Mesendoderm (in vitro differentiated cells): ENCODE measurements around the gene ALOX15B. TPM values are rescaled to one million over a fixed set of nuclear protein-coding genes. Genes with fewer than 3 reads are reported as not detected.

Experiments
- DNase-seq: peaks from one replicate; pipeline ENCODE4 v3.0.0; 2013
- H2AK5ac ChIP-seq: 2 replicates; pipeline ENCODE4 v1.6.1; 2013; ENCODE audit warnings: low read length, inconsistent platforms
- H2BK120ac ChIP-seq: 2 replicates; pipeline ENCODE4 v1.6.1; 2013; ENCODE audit warnings: low read depth, mild to moderate bottlenecking, low read length, moderate library complexity, mixed read lengths
- H2BK15ac ChIP-seq: replicated peaks from 2 replicates; pipeline ENCODE4 v1.6.1; 2013; ENCODE audit warnings: low read depth, mild to moderate bottlenecking, moderate library complexity
- H2BK5ac ChIP-seq: 2 replicates; pipeline ENCODE4 v1.6.1; 2013; ENCODE audit warnings: low read length, inconsistent platforms
- H3K18ac ChIP-seq: 2 replicates; pipeline ENCODE4 v1.6.1; 2013; ENCODE audit warnings: mild to moderate bottlenecking, low read length, mixed read lengths
- H3K23ac ChIP-seq: one replicate; pipeline ENCODE4 v1.6.1; 2013; ENCODE audit warnings: low read length
- H3K27ac ChIP-seq: 2 replicates; pipeline ENCODE4 v1.5.1; 2013; ENCODE audit warnings: low read depth, mild to moderate bottlenecking, inconsistent platforms, low read length, moderate library complexity
- H3K27me3 ChIP-seq: 2 replicates; pipeline ENCODE4 v1.6.1; 2013; ENCODE audit warnings: low read length, control low read depth, mild to moderate bottlenecking, inconsistent platforms; ENCODE audit not compliant: insufficient read depth, poor library complexity
- H3K36me3 ChIP-seq: 2 replicates; pipeline ENCODE4 v1.6.1; 2013; ENCODE audit warnings: low read length, inconsistent platforms; ENCODE audit not compliant: control insufficient read depth, insufficient read depth
- H3K4ac ChIP-seq: one replicate; pipeline ENCODE4 v1.6.1; 2013; ENCODE audit warnings: low read depth, mild to moderate bottlenecking, low read length, moderate library complexity
- H3K4me1 ChIP-seq: 2 replicates; pipeline ENCODE4 v1.6.1; 2013; ENCODE audit warnings: low read depth, low read length, inconsistent platforms; ENCODE audit not compliant: control insufficient read depth
- H3K4me2 ChIP-seq: 2 replicates; pipeline ENCODE4 v1.6.1; 2013; ENCODE audit warnings: low read length
- H3K4me3 ChIP-seq: 2 replicates; pipeline ENCODE4 v1.5.1; 2013; ENCODE audit warnings: mild to moderate bottlenecking, low read length
- H3K56ac ChIP-seq: one replicate; pipeline ENCODE4 v1.6.1; 2013; ENCODE audit warnings: low read length
- H3K79me1 ChIP-seq: 2 replicates; pipeline ENCODE4 v1.6.1; 2013; ENCODE audit warnings: low read length, inconsistent platforms
- H3K79me2 ChIP-seq: 2 replicates; pipeline ENCODE4 v1.6.1; 2013; ENCODE audit warnings: mild to moderate bottlenecking, low read length; ENCODE audit not compliant: control insufficient read depth, insufficient read depth
- H3K9ac ChIP-seq: 2 replicates; pipeline ENCODE4 v1.6.1; 2013; ENCODE audit warnings: low read length, inconsistent platforms
- H4K5ac ChIP-seq: one replicate; pipeline ENCODE4 v1.6.1; 2013; ENCODE audit warnings: low read length
- H4K8ac ChIP-seq: one replicate; pipeline ENCODE4 v1.6.1; 2013; ENCODE audit warnings: low read depth, mild to moderate bottlenecking, control low read depth, low read length, moderate library complexity
- WGBS: extraction: QIAGEN DNeasy Blood & Tissue Kit; methylation state at CpG from one replicate; pipeline ENCODE4 v1.1.7; 2013; ENCODE audit warnings: low lambda C conversion rate, missing lambda C conversion rate; ENCODE audit not compliant: insufficient coverage; ENCODE audit errors: extremely low coverage; 5-methylcytosine and 5-hydroxymethylcytosine counted together
- polyA plus RNA-seq, 2 experiments: library from polyadenylated mRNA; stranded (reverse); fragments of 200-250 nt; gene quantifications; one replicate each; pipeline ENCODE4 v1.2.3, GENCODE V29; 2013

The ALOX15B gene, protein sequence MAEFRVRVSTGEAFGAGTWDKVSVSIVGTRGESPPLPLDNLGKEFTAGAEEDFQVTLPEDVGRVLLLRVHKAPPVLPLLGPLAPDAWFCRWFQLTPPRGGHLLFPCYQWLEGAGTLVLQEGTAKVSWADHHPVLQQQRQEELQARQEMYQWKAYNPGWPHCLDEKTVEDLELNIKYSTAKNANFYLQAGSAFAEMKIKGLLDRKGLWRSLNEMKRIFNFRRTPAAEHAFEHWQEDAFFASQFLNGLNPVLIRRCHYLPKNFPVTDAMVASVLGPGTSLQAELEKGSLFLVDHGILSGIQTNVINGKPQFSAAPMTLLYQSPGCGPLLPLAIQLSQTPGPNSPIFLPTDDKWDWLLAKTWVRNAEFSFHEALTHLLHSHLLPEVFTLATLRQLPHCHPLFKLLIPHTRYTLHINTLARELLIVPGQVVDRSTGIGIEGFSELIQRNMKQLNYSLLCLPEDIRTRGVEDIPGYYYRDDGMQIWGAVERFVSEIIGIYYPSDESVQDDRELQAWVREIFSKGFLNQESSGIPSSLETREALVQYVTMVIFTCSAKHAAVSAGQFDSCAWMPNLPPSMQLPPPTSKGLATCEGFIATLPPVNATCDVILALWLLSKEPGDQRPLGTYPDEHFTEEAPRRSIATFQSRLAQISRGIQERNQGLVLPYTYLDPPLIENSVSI
- polyA plus RNA-seq (2013, experiment 1 of 2) = 0.03 TPM
- polyA plus RNA-seq (2013, experiment 2 of 2) = 0.07 TPM

DNA sequence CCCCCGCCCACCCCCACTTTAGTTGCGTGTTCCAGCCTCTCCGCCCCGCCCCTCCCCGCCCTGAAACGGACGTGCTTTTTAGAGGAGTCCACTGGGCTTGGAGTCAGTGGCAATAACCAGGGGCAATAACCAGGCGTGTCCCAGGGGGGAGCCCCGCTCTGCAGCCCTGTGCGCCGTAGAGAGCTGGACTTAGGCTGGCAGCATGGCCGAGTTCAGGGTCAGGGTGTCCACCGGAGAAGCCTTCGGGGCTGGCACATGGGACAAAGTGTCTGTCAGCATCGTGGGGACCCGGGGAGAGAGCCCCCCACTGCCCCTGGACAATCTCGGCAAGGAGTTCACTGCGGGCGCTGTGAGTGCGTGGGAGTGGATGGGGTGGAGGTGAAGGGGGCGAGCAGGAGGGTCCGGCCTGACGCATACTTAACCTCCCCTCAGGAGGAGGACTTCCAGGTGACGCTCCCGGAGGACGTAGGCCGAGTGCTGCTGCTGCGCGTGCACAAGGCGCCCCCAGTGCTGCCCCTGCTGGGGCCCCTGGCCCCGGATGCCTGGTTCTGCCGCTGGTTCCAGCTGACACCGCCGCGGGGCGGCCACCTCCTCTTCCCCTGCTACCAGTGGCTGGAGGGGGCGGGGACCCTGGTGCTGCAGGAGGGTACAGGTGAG lies at the start of gene ALOX15B:
TSS of gene ALOX15B (plus strand) at position 106 of the 657 bp plus-strand sequence. CDS start at position 203, 97 bp downstream.
- H2BK5ac ChIP-seq = no peak within 1 kb of the TSS

DNA sequence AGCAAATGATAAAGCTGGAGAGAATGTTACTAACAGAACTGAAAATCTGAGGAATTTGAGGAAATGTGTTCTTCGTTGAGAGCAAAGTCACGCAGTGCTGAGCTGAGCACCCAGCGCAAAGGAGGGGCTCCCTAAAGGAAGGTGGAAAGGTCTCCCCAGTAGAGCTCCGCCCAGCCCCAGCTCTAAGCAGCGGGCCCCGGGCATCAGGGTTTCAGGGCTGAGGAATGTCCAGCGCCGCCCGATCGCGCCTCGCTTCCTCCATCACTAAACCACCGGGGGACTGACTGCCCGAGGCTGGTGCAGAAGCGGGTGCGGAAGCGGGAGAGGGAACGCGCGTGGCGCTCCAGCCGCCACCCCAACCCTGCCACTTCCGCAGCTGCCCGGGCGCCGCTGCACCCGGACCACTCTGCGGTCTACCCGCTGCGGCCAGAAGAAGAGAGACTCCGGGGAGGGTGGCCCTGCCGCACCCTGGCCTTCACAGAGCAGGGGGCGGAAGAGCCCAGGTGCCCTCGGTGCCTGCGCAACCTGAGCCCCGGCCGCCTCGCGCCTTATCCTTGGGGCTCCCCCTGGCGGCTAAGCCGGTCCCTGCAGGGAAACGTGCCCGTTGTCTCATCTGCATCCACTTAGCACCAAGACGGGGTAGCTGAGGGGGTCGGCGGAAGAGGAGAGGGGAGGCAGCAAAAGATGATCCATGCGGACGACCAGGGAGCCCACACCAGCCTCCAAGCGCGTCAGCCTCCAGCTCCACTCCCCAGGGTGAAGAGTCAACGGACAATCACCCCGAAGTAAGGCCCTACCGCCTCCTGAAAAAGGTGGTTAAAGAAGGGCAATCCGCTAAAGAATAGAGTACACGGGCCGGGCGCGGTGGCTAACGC lies 48.8 kb upstream of the ALOX15B start:
- DNase-seq = peak; percentile 84
- H3K79me2 ChIP-seq = no peaks in the 10 kb centered on the region
- no peak overlapping the region for H2BK120ac ChIP-seq
- no peak overlapping the region for H4K5ac ChIP-seq
- no peak overlapping the region for H2AK5ac ChIP-seq
- H3K56ac ChIP-seq = peak overlapping the region; percentile 86
- no peak overlapping the region for H3K27ac ChIP-seq
- H3K4ac ChIP-seq = no peak overlapping the region
- no peak overlapping the region for H3K18ac ChIP-seq
- no peaks in the 10 kb centered on the region for H3K27me3 ChIP-seq
- H4K8ac ChIP-seq = no peak overlapping the region
- H3K4me2 ChIP-seq = peak overlapping the region; percentile 70
- no peaks in the 10 kb centered on the region for H3K4me1 ChIP-seq
- H2BK5ac ChIP-seq = no peak overlapping the region
- H2BK15ac ChIP-seq = no peak overlapping the region
- H3K36me3 ChIP-seq = no peaks in the 10 kb centered on the region
- no peak overlapping the region for H3K23ac ChIP-seq
- H3K9ac ChIP-seq = peak overlapping the region; percentile 72
- WGBS = no CpG with 5 or more reads among the region's 59 CpGs
- peak overlapping the region; percentile 26 for H3K4me3 ChIP-seq
- no peaks in the 10 kb centered on the region for H3K79me1 ChIP-seq

More for the DNA sequence above, at the start of gene ALOX15B:
- H3K56ac ChIP-seq = peak within 1 kb of the TSS; percentile 70
- H3K79me1 ChIP-seq = no peaks in the 10 kb centered on the region
- H3K4ac ChIP-seq = no peak within 1 kb of the TSS
- H3K4me1 ChIP-seq = no peaks in the 10 kb centered on the region
- peak within 1 kb of the TSS; percentile 48 for H3K9ac ChIP-seq
- no peak within 1 kb of the TSS for H3K27ac ChIP-seq
- H3K4me3 ChIP-seq = no peak within 1 kb of the TSS
- no peak within 1 kb of the TSS for H2BK120ac ChIP-seq
- H3K36me3 ChIP-seq = no peaks in the 10 kb centered on the region
- no CpG with 5 or more reads among the region's 37 CpGs for WGBS
- no peaks in the 10 kb centered on the region for H3K27me3 ChIP-seq
- peak within 1 kb of the TSS; percentile 24 for H3K23ac ChIP-seq
- no peak within 1 kb of the TSS for H4K8ac ChIP-seq
- no peak within 1 kb of the TSS for H4K5ac ChIP-seq
- H2AK5ac ChIP-seq = no peak within 1 kb of the TSS
- no peak within 1 kb of the TSS for H2BK15ac ChIP-seq
- DNase-seq = no peak
- H3K79me2 ChIP-seq = no peaks in the 10 kb centered on the region
- H3K18ac ChIP-seq = no peak within 1 kb of the TSS
- peak within 1 kb of the TSS; percentile 75 for H3K4me2 ChIP-seq

DNA sequence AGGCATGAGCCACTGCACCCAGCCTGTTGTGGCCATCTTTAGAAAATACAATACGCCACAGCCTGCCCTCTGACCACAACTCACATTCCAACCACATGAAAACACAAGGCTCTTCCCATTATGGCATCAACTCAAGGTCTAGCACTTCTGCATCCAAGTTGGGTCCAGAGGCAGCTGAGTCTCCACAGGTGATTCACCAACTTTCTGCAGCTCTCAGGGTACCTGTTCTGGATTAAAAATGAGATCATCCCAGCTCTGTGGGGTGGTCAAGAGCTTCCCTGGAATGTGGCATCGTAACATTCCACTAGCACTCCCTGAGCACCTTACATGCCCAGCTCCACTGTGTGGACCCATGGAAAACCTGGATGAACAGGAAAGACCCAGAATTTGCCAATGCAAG lies 46.3 kb upstream of the ALOX15B start:
- Histone ChIP-seq H3K4ac (no peak overlapping the region), H3K4me1 (no peaks in the 10 kb centered on the region), H2BK5ac (no peak overlapping the region), H2AK5ac (no peak overlapping the region), H2BK120ac (no peak overlapping the region), H3K4me2 (no peak overlapping the region), H3K4me3 (no peak overlapping the region), H4K5ac (no peak overlapping the region), H3K23ac (no peak overlapping the region), H4K8ac (no peak overlapping the region), H3K9ac (no peak overlapping the region), H3K27ac (no peak overlapping the region), H3K79me1 (no peaks in the 10 kb centered on the region), H2BK15ac (no peak overlapping the region), H3K79me2 (no peaks in the 10 kb centered on the region), H3K36me3 (no peaks in the 10 kb centered on the region), H3K27me3 (no peaks in the 10 kb centered on the region), H3K18ac (no peak overlapping the region), H3K56ac (no peak overlapping the region)
- peak; percentile 70 for DNase-seq
- no CpG with 5 or more reads among the region's 2 CpGs for WGBS

DNA sequence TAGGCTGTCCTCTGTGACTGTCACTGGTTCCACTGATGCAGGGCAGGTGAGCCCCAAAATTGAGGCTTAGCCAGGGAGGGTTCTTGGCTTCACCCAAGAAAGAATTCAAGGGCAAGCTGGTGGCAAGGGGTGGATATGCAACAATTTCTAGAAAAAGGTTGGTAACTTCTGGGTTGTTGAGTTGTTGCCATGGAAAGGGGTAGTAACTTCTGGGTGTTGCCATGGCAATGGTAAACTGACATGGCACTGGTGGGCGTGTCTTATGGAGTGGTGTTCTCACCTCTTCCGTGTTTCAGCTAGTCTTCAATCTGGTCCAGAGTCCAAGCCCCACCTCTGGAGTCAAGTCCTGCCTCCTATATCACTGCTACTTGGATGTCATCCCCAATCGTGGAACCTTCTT lies 45.9 kb upstream of the ALOX15B start:
- no peak overlapping the region for H3K23ac ChIP-seq
- no peaks in the 10 kb centered on the region for H3K36me3 ChIP-seq
- H2BK15ac ChIP-seq = no peak overlapping the region
- H4K5ac ChIP-seq = no peak overlapping the region
- DNase-seq = peak; percentile 70
- H2BK120ac ChIP-seq = no peak overlapping the region
- H3K4me2 ChIP-seq = no peak overlapping the region
- no peak overlapping the region for H4K8ac ChIP-seq
- no peaks in the 10 kb centered on the region for H3K79me2 ChIP-seq
- no peak overlapping the region for H3K56ac ChIP-seq
- H3K27me3 ChIP-seq = no peaks in the 10 kb centered on the region
- H3K4me3 ChIP-seq = no peak overlapping the region
- no peak overlapping the region for H2AK5ac ChIP-seq
- H3K4me1 ChIP-seq = no peaks in the 10 kb centered on the region
- no peak overlapping the region for H2BK5ac ChIP-seq
- H3K9ac ChIP-seq = no peak overlapping the region
- no peak overlapping the region for H3K27ac ChIP-seq
- no peak overlapping the region for H3K4ac ChIP-seq
- no CpG with 5 or more reads among the region's 3 CpGs for WGBS
- no peaks in the 10 kb centered on the region for H3K79me1 ChIP-seq
- no peak overlapping the region for H3K18ac ChIP-seq

DNA sequence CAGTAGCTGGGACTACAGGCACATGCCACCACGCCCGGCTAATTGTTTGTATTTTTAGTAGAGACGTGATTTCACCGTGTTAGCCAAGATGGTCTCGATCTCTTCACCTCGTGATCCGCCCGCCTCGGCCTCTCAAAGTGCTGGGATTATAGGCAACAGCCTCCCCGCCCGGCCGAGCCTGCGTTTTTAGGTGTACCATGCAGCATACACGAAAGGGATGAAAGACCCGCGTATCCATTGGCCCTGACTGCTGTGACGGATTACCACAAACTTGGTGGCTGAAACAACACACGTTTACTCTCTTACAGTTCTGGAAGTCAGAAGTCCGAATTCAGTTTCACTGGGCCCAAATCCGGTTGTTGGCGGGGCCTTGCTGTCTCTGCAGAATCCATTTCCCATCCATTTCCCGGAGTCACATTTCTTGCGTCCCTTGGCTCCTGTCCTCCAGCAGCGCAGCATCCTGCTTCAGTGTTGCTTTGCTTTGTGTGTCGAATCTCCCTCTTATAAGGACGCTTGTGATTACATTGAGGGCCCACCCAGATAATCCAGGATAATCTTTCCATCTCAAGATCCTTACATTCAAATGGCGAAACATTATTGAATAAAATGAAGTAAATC lies 44.8 kb upstream of the ALOX15B start:
- Histone ChIP-seq H2BK5ac (no peak overlapping the region), H3K4me3 (no peak overlapping the region), H3K4ac (no peak overlapping the region), H4K8ac (no peak overlapping the region), H2BK120ac (no peak overlapping the region), H3K4me2 (no peak overlapping the region), H3K56ac (no peak overlapping the region), H3K79me2 (no peaks in the 10 kb centered on the region), H3K9ac (no peak overlapping the region), H3K36me3 (no peaks in the 10 kb centered on the region), H2BK15ac (no peak overlapping the region), H3K27ac (no peak overlapping the region), H2AK5ac (no peak overlapping the region), H4K5ac (no peak overlapping the region), H3K4me1 (no peaks in the 10 kb centered on the region), H3K23ac (no peak overlapping the region), H3K79me1 (no peaks in the 10 kb centered on the region), H3K18ac (no peak overlapping the region), H3K27me3 (no peaks in the 10 kb centered on the region)
- no peak for DNase-seq
- WGBS = no CpG with 5 or more reads among the region's 27 CpGs
